ENCODE results near the gene LDHA. TPM values are rescaled to one million over a fixed set of nuclear protein-coding genes. Genes with fewer than 3 reads are reported as not detected.
A peak's percentile ranks its signal among the peaks of the same experiment; 100 is the strongest.

Gene LDHA
- polyA plus RNA-seq: 100 to 1,000 TPM; 269 to 530 TPM

DNA sequence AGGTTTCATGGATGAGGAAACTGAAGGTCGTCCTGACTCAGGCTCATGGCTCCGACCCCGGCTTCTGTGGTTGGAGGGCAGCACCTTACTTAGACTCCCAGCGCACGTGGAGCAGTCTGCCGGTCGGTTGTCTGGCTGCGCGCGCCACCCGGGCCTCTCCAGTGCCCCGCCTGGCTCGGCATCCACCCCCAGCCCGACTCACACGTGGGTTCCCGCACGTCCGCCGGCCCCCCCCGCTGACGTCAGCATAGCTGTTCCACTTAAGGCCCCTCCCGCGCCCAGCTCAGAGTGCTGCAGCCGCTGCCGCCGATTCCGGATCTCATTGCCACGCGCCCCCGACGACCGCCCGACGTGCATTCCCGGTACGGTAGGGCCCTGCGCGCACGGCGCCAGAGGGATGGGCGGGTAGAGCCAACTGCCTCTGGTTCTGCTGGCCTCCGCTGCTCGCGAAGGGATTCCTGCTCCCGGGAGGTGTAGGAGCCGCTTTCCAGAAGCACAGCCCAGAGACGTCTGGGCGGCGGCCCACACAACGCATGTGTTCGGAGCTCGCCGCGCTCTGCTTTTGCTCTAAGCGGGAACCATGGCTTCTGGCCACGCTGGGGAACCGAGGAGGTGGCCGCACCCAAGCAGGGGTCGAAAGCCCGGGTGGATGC lies at the start of gene LDHA:
Gene LDHA (plus strand): TSS at position 289 of the 653 bp plus-strand sequence. CDS start 2,280 bp downstream, outside the sequence.
- WGBS, 2 donors: 1% methylated on average over 60 of the region's 60 CpGs
- no peaks in the 10 kb centered on the region for H3K36me3 ChIP-seq (ENCODE audit: control insufficient read depth in 2 of 2, insufficient read depth in 2 of 2, low read length in 1 of 2)

DNA sequence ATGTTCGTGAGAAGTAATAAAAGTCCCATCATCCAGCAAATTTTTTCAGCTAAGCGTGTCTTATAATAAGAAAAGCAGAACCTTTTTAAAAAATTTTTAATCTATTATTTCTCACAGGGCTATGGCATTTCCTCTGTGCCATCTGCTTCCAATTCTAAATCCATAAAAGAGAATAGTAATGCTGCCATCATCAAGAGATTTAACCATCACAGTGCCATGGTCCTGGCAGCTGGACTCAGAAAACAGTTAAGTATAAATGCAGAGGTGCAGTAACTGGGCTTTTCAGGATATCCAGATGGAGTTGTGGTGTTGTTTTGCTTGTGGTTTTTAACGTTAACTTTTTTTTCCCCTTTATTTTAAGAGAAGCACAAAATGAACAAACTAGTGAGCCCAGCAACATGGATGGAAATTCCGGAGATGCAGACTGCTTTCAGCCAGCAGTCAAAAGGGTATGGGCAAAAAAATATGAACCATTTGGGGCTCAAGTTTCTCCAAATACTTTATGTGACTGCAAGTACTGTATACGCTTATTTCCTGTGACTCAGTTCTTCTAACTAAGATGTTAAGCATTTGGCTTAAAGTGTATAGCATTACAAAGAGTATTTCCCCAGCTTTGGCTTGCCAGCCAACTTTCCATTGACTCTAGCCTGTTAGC lies 46.8 kb upstream of the LDHA start:
- Histone ChIP-seq H3K9me3 (ENCODE audit: control insufficient read depth in 2 of 2, insufficient read depth in 1 of 2, low read depth in 1 of 2, low read length in 1 of 2) (no peaks in the 10 kb centered on the region), H3K27me3 (ENCODE audit: control insufficient read depth in 1 of 2, insufficient read depth in 2 of 2, low read length in 2 of 2) (no peaks in the 10 kb centered on the region), H3K27ac (ENCODE audit: low read depth in 2 of 2, low read length in 1 of 2) (no peak overlapping the region), H3K4me3 (ENCODE audit: low read depth in 1 of 2, low read length in 2 of 2) (no peak overlapping the region), H3K36me3 (ENCODE audit: control insufficient read depth in 2 of 2, insufficient read depth in 2 of 2, low read length in 1 of 2) (peaks cover 0 to 8% of the 10 kb centered on the region in 2 donors), H3K4me1 (ENCODE audit: control insufficient read depth in 2 of 2, insufficient read depth in 2 of 2, low read length in 1 of 2) (no peaks in the 10 kb centered on the region)
- WGBS, 2 donors: 85 to 91% methylated on average over 5 of the region's 5 CpGs

More for the DNA sequence above, at the start of gene LDHA:
- Histone ChIP-seq H3K4me3 (ENCODE audit: low read depth in 1 of 2, low read length in 2 of 2) (peak within 1 kb of the TSS; percentile 76 to 86), H3K27me3 (ENCODE audit: control insufficient read depth in 1 of 2, insufficient read depth in 2 of 2, low read length in 2 of 2) (no peaks in the 10 kb centered on the region), H3K4me1 (ENCODE audit: control insufficient read depth in 2 of 2, insufficient read depth in 2 of 2, low read length in 1 of 2) (peaks cover 0 to 2% of the 10 kb centered on the region in 2 donors), H3K27ac (ENCODE audit: low read depth in 2 of 2, low read length in 1 of 2) (peak within 1 kb of the TSS; percentile 97 to 99), H3K9me3 (ENCODE audit: control insufficient read depth in 2 of 2, insufficient read depth in 1 of 2, low read depth in 1 of 2, low read length in 1 of 2) (no peaks in the 10 kb centered on the region)

DNA sequence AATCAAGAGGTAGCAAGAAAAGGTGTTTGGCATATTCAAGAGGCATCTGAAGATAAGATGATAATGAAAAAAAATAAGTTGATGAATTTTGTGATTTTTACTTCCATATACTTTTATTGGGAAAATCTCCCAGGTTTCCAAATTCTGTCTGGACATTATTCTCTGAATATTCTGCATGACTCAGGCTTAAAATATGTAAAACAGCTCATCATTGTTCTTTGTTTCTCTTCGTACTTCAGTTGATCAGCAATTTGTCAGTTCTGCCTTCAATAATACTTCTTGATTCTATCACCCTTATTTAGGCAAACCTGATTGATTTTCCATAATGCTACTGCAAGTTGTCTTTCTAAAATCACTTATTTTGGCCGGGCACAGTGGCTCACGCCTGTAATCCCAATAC lies 41.8 kb upstream of the LDHA start:
- WGBS, 2 donors: 75 to 85% methylated on average over 3 of the region's 3 CpGs

DNA sequence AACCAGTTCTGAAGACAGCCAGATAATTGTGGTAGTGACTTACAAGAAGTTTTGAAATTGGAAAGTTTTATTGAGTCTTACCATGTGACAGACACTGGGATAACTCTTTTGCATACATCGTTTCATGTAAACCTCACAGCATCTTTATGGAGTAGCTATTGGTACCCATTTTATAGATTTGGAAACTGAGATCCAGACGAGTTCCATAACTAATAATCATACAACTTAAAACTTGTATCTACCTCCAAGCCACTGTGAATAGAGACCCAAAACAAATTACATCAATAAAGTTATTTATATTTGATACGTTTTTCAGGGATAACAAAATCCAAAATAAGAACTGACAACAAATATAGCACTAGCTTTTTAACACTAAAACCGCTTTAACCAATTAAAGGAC lies 35.7 kb upstream of the LDHA start:
- H3K4me3 ChIP-seq (ENCODE audit: low read depth in 1 of 2, low read length in 2 of 2): no peak overlapping the region
- H3K27me3 ChIP-seq (ENCODE audit: control insufficient read depth in 1 of 2, insufficient read depth in 2 of 2, low read length in 2 of 2): no peaks in the 10 kb centered on the region
- H3K4me1 ChIP-seq (ENCODE audit: control insufficient read depth in 2 of 2, insufficient read depth in 2 of 2, low read length in 1 of 2): no peaks in the 10 kb centered on the region
- WGBS, 2 donors: 89 to 93% methylated on average over 4 of the region's 4 CpGs
- H3K9me3 ChIP-seq (ENCODE audit: control insufficient read depth in 2 of 2, insufficient read depth in 1 of 2, low read depth in 1 of 2, low read length in 1 of 2): no peaks in the 10 kb centered on the region
- peaks cover 0 to 9% of the 10 kb centered on the region in 2 donors for H3K36me3 ChIP-seq (ENCODE audit: control insufficient read depth in 2 of 2, insufficient read depth in 2 of 2, low read length in 1 of 2)
- H3K27ac ChIP-seq (ENCODE audit: low read depth in 2 of 2, low read length in 1 of 2): no peak overlapping the region

More for the DNA sequence above, 41.8 kb upstream of the LDHA start:
- Histone ChIP-seq H3K4me3 (ENCODE audit: low read depth in 1 of 2, low read length in 2 of 2) (no peak overlapping the region), H3K9me3 (ENCODE audit: control insufficient read depth in 2 of 2, insufficient read depth in 1 of 2, low read depth in 1 of 2, low read length in 1 of 2) (no peaks in the 10 kb centered on the region), H3K27me3 (ENCODE audit: control insufficient read depth in 1 of 2, insufficient read depth in 2 of 2, low read length in 2 of 2) (no peaks in the 10 kb centered on the region), H3K4me1 (ENCODE audit: control insufficient read depth in 2 of 2, insufficient read depth in 2 of 2, low read length in 1 of 2) (no peaks in the 10 kb centered on the region), H3K36me3 (ENCODE audit: control insufficient read depth in 2 of 2, insufficient read depth in 2 of 2, low read length in 1 of 2) (peaks cover 0 to 10% of the 10 kb centered on the region in 2 donors), H3K27ac (ENCODE audit: low read depth in 2 of 2, low read length in 1 of 2) (no peak overlapping the region)

DNA sequence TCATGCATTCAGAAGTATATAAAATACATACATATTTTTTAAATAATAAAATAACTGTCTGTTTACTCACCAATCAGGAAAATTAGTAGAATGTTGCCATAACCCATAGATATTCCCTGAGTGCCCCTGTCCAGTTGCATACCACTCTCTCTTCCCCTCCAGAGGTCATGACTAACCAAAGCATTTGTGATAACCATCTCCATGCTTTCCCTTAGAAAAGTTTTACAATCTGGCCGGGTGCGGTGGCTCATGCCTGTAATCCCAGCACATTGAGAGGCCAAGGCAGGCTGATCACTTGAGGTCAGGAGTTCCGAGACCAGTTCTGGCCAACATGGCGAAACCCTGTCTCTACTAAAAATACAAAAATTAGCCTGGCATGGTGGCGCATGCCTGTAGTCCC lies 33.2 kb upstream of the LDHA start:
- no peak overlapping the region for H3K27ac ChIP-seq (ENCODE audit: low read depth in 2 of 2, low read length in 1 of 2)
- H3K4me1 ChIP-seq (ENCODE audit: control insufficient read depth in 2 of 2, insufficient read depth in 2 of 2, low read length in 1 of 2): no peaks in the 10 kb centered on the region
- no peak overlapping the region for H3K4me3 ChIP-seq (ENCODE audit: low read depth in 1 of 2, low read length in 2 of 2)
- peaks cover 5 to 15% of the 10 kb centered on the region in 2 donors for H3K36me3 ChIP-seq (ENCODE audit: control insufficient read depth in 2 of 2, insufficient read depth in 2 of 2, low read length in 1 of 2)
- no peaks in the 10 kb centered on the region for H3K9me3 ChIP-seq (ENCODE audit: control insufficient read depth in 2 of 2, insufficient read depth in 1 of 2, low read depth in 1 of 2, low read length in 1 of 2)
- 94 to 98% methylated on average over 5 of the region's 5 CpGs for WGBS, 2 donors
- H3K27me3 ChIP-seq (ENCODE audit: control insufficient read depth in 1 of 2, insufficient read depth in 2 of 2, low read length in 2 of 2): no peaks in the 10 kb centered on the region

DNA sequence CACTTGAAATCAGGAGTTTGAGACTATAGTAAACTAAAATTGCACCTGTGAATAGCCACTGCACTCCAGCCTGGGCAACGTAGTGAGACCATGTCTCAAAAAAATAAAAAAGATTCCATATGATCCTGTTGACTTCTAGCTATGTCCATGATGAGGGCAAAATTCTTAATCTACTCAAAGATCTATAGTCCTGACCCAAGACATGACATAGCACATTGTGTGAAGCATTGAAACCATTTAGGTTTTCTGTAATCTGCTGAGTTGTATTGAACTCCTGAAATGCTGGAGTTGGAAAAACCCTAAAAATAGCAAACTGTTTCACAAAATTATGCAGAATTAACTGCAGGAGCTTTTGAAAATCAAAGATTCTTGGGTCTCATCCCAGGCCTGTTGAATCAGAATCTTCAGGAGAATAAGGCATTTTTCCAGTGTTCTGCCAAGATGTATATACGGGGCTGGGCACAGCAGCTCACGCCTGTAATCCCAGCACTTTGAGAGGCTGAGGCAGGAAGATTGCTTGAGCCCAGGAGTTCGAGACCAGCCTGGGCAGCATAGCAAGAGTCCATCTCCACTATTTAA lies 29.8 kb upstream of the LDHA start:
- H3K9me3 ChIP-seq (ENCODE audit: control insufficient read depth in 2 of 2, insufficient read depth in 1 of 2, low read depth in 1 of 2, low read length in 1 of 2): no peaks in the 10 kb centered on the region
- no peak overlapping the region for H3K4me3 ChIP-seq (ENCODE audit: low read depth in 1 of 2, low read length in 2 of 2)
- WGBS, 2 donors: 86 to 89% methylated on average over 4 of the region's 4 CpGs

DNA sequence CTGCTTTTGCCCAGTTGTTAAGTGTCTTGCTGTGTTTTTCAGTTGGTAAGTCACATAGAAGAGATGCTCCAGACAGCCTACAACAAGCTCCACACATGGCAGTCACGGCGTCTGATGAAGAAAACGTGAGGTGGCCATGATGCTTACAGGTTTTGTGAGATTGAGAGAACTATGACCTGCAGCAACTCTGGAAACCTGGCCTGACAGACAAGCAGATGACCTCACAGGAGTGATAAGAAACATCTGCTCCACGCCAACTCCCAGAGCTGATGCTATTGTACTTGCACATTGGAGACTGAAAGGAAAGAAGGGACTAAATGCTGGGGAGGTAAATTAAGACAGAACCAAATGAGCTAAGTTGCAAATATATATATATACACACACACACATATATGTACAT lies 28.6 kb upstream of the LDHA start:
- no peak overlapping the region for H3K27ac ChIP-seq (ENCODE audit: low read depth in 2 of 2, low read length in 1 of 2)
- WGBS, 2 donors: 87 to 88% methylated on average over 4 of the region's 4 CpGs
- no peaks in the 10 kb centered on the region for H3K4me1 ChIP-seq (ENCODE audit: control insufficient read depth in 2 of 2, insufficient read depth in 2 of 2, low read length in 1 of 2)
- peaks cover 8 to 10% of the 10 kb centered on the region in 2 donors for H3K36me3 ChIP-seq (ENCODE audit: control insufficient read depth in 2 of 2, insufficient read depth in 2 of 2, low read length in 1 of 2)
- no peaks in the 10 kb centered on the region for H3K27me3 ChIP-seq (ENCODE audit: control insufficient read depth in 1 of 2, insufficient read depth in 2 of 2, low read length in 2 of 2)
- H3K9me3 ChIP-seq (ENCODE audit: control insufficient read depth in 2 of 2, insufficient read depth in 1 of 2, low read depth in 1 of 2, low read length in 1 of 2): no peaks in the 10 kb centered on the region
- no peak overlapping the region for H3K4me3 ChIP-seq (ENCODE audit: low read depth in 1 of 2, low read length in 2 of 2)

More for the DNA sequence above, 29.8 kb upstream of the LDHA start:
- Histone ChIP-seq H3K27ac (ENCODE audit: low read depth in 2 of 2, low read length in 1 of 2) (no peak overlapping the region), H3K36me3 (ENCODE audit: control insufficient read depth in 2 of 2, insufficient read depth in 2 of 2, low read length in 1 of 2) (peaks cover 8 to 14% of the 10 kb centered on the region in 2 donors), H3K27me3 (ENCODE audit: control insufficient read depth in 1 of 2, insufficient read depth in 2 of 2, low read length in 2 of 2) (no peaks in the 10 kb centered on the region), H3K4me1 (ENCODE audit: control insufficient read depth in 2 of 2, insufficient read depth in 2 of 2, low read length in 1 of 2) (no peaks in the 10 kb centered on the region)

DNA sequence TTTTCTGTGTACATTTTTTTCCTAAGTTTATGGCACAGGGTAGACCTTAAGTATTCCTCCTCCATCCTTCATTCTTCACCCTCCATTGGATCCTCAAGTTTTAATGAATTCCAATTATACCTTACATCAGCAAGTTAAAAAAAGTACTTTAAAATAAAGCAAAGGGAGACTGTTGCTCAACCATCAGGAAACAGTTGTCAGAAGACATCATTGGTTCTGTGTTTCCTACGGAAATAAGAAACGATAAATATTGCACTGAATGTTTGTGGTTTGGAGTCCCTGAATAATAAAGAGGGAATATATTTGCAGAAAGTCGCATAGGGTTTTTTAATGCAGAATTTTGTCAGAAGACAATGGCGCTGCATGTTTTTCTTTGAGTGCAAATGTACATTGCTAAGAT lies 28.1 kb upstream of the LDHA start:
- no peaks in the 10 kb centered on the region for H3K27me3 ChIP-seq (ENCODE audit: control insufficient read depth in 1 of 2, insufficient read depth in 2 of 2, low read length in 2 of 2)
- H3K4me3 ChIP-seq (ENCODE audit: low read depth in 1 of 2, low read length in 2 of 2): no peak overlapping the region
- H3K9me3 ChIP-seq (ENCODE audit: control insufficient read depth in 2 of 2, insufficient read depth in 1 of 2, low read depth in 1 of 2, low read length in 1 of 2): no peaks in the 10 kb centered on the region
- 82 to 83% methylated on average over 4 of the region's 4 CpGs for WGBS, 2 donors
- no peak overlapping the region for H3K27ac ChIP-seq (ENCODE audit: low read depth in 2 of 2, low read length in 1 of 2)
- H3K36me3 ChIP-seq (ENCODE audit: control insufficient read depth in 2 of 2, insufficient read depth in 2 of 2, low read length in 1 of 2): peaks cover 8 to 10% of the 10 kb centered on the region in 2 donors
- H3K4me1 ChIP-seq (ENCODE audit: control insufficient read depth in 2 of 2, insufficient read depth in 2 of 2, low read length in 1 of 2): no peaks in the 10 kb centered on the region

DNA sequence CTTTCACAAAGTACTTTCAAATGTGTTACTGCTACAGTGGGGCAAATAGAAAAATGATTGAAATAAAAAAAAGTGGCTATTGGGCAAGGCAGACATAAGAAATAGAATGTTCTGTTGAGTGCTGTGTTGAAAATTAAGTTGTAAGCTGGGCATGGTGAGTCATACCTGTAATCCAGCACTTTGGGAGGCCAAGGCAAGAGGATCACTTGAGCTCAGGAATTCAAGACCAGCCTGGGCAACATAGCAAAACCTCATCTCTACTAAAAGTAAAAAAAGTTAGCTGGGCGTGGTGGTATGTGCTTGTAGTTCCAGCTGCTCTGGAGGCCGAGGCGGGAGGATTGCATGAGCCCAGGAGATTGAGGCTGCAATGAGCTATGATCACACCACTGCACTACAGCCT lies 26.9 kb upstream of the LDHA start:
- WGBS, 2 donors: 97% methylated on average over 3 of the region's 3 CpGs
- Histone ChIP-seq H3K4me3 (ENCODE audit: low read depth in 1 of 2, low read length in 2 of 2) (no peak overlapping the region), H3K9me3 (ENCODE audit: control insufficient read depth in 2 of 2, insufficient read depth in 1 of 2, low read depth in 1 of 2, low read length in 1 of 2) (no peaks in the 10 kb centered on the region), H3K27ac (ENCODE audit: low read depth in 2 of 2, low read length in 1 of 2) (no peak overlapping the region), H3K36me3 (ENCODE audit: control insufficient read depth in 2 of 2, insufficient read depth in 2 of 2, low read length in 1 of 2) (peaks cover 8 to 10% of the 10 kb centered on the region in 2 donors), H3K27me3 (ENCODE audit: control insufficient read depth in 1 of 2, insufficient read depth in 2 of 2, low read length in 2 of 2) (no peaks in the 10 kb centered on the region), H3K4me1 (ENCODE audit: control insufficient read depth in 2 of 2, insufficient read depth in 2 of 2, low read length in 1 of 2) (no peaks in the 10 kb centered on the region)

Measured in esophagus (tissue), 2 donors.